Measurements from ENCODE around the gene CRYBB3. TPM values are rescaled to one million over a fixed set of nuclear protein-coding genes. Genes with fewer than 3 reads are reported as not detected.
"Not testable (repeated sequence)": the region's sequence is repeated elsewhere in the genome, so short reads cannot be mapped to it uniquely, and the experiment has no call there.

Gene CRYBB3
- total RNA-seq, 1 donor from 2014 or later: not detected

DNA sequence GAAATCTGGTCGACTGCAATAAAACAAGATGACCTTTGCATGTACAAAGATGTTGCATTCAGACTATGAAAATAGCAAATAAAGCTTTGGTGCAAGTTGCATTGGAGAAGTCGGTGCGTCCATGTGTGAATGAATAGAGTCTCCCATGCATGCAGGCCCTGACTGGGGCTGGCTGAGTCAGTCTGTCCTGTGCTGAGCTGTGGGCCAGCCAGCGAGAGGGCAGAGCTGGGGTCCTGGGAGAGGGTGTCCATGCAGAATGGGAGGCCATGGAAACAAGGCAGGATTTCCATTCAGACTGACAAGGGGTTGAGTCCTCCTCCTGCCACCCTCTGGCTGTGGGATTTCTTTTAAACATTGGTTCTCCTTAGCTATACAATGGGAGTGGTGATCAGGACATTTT, 2.3 kb upstream of the CRYBB3 start:
- TF ChIP-seq, protein P1, sequence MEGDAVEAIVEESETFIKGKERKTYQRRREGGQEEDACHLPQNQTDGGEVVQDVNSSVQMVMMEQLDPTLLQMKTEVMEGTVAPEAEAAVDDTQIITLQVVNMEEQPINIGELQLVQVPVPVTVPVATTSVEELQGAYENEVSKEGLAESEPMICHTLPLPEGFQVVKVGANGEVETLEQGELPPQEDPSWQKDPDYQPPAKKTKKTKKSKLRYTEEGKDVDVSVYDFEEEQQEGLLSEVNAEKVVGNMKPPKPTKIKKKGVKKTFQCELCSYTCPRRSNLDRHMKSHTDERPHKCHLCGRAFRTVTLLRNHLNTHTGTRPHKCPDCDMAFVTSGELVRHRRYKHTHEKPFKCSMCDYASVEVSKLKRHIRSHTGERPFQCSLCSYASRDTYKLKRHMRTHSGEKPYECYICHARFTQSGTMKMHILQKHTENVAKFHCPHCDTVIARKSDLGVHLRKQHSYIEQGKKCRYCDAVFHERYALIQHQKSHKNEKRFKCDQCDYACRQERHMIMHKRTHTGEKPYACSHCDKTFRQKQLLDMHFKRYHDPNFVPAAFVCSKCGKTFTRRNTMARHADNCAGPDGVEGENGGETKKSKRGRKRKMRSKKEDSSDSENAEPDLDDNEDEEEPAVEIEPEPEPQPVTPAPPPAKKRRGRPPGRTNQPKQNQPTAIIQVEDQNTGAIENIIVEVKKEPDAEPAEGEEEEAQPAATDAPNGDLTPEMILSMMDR (IDR thresholded peaks at IDR 0.05): no peak
- H3K36me3 ChIP-seq: peaks cover 31 to 82% of the 10 kb centered on the region in 2 donors
- H3K4me1 ChIP-seq: no peaks in the 10 kb centered on the region
- H3K27me3 ChIP-seq: no peaks in the 10 kb centered on the region
- no peaks in the 10 kb centered on the region for H3K9me3 ChIP-seq
- no peak overlapping the region for H3K4me3 ChIP-seq
- DNase-seq (ENCODE audit: low spot score in 2 of 2): no peak
- intact Hi-C loops (cut with DNase I): no loop called here
- no peak overlapping the region for H3K27ac ChIP-seq

DNA sequence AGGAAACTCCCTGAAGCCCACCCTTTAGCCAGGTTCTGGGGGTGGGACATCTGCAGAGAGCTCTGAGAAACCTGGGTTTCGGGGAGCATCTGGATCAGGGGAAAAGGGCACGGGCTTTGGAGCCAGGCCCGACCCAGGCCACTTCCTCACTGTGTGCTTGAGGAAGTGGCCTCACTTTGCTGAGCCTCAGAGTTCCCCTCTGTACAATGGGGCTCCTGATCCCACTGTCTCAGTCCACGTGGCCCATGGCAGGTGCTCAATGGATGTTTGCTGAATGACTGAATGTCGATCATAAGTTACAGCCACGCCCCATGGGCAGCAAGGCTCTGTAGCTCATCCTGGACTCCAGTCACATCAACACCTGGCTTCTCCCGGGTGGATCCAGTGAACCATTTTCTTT, 1.3 kb downstream of the CRYBB3 start:
- Histone ChIP-seq H3K36me3 (peaks cover 19 to 47% of the 10 kb centered on the region in 2 donors), H3K4me3 (no peak overlapping the region), H3K9me3 (no peaks in the 10 kb centered on the region), H3K4me1 (no peaks in the 10 kb centered on the region), H3K27me3 (no peaks in the 10 kb centered on the region), H3K27ac (no peak overlapping the region)
- TF ChIP-seq, protein P1 (IDR thresholded peaks at IDR 0.05): no peak
- intact Hi-C loops (cut with DNase I): no loop called here
- no peak for DNase-seq (ENCODE audit: low spot score in 2 of 2)

DNA sequence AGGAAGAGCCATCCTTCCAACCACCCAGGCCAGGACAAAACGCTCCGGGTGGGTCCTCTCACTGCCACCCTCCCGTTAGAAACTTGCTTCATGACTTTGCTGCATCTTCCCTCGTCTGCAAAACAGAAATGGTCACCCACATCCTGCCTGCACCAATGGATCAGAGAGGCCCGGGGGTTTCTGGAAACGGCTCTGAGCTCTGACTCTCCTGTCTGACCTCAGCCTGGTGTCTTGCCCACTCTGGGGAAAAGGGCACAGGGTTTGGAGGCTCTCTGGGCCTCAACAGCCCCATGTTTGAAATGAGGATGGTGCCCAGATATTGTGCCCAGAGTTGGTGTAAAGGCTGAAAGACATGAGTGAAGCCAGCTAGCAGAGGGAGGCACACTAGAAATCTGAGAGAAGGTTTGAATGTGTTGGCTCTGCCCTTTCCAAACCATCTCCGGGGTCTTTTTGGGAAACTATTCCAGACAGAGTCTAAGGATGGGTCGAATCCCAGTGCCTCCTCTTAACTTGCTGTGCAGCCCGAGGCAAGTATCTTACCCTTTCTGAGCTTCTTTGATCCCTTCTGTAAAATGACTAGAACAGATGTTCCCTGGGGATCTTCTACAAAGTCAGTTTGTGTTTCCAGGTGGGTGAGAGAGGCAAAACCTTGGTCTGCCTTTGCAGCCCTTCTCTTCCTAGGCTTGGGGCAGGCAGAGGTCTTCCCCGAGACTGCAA, 2.1 kb downstream of the CRYBB3 start:
- Histone ChIP-seq H3K36me3 (peaks cover 19 to 39% of the 10 kb centered on the region in 2 donors), H3K9me3 (no peaks in the 10 kb centered on the region), H3K27ac (no peak overlapping the region), H3K4me1 (no peaks in the 10 kb centered on the region), H3K27me3 (no peaks in the 10 kb centered on the region), H3K4me3 (no peak overlapping the region)
- DNase-seq (ENCODE audit: low spot score in 2 of 2): no peak
- intact Hi-C loops (cut with DNase I): no loop called here
- TF ChIP-seq, protein P1 (IDR thresholded peaks at IDR 0.05): no peak

DNA sequence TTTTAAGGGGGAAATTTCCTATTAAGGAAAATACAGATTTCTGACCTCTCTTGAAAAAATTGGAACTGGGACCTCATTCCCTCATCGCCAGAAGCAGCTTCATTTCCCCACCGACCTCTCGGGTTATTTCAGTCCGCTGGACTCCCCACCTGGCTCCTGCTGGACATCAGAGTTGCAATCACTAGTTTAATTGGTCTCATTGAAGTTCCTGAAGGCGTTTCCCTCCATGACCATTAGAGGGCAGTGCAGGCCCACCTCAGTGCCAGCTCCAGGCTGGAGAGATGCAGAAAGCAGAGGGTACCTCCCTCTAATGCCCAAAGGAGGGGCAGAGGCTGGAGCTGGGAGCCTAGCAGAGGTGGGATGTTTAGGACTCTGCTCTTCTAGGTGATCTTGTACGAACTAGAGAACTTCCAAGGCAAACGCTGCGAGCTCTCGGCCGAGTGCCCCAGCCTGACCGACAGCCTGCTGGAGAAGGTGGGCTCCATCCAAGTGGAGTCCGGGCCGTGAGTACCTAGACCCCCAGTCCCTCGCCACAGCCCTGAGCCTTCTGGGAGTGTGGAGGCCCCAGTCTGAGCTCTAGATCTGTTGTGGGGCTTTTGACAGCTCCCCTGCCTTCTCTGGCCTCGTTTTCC, 2.7 kb downstream of the CRYBB3 start:
- intact Hi-C loops (cut with DNase I): no loop called here
- H3K4me3 ChIP-seq: no peak overlapping the region
- TF ChIP-seq, protein P1 (IDR thresholded peaks at IDR 0.05): peak; percentile 23 to 88 (median 83)
- DNase-seq (ENCODE audit: low spot score in 2 of 2): no peak
- H3K4me1 ChIP-seq: no peaks in the 10 kb centered on the region
- H3K36me3 ChIP-seq: peaks cover 16 to 32% of the 10 kb centered on the region in 2 donors
- H3K9me3 ChIP-seq: no peaks in the 10 kb centered on the region
- no peak overlapping the region for H3K27ac ChIP-seq
- H3K27me3 ChIP-seq: no peaks in the 10 kb centered on the region

DNA sequence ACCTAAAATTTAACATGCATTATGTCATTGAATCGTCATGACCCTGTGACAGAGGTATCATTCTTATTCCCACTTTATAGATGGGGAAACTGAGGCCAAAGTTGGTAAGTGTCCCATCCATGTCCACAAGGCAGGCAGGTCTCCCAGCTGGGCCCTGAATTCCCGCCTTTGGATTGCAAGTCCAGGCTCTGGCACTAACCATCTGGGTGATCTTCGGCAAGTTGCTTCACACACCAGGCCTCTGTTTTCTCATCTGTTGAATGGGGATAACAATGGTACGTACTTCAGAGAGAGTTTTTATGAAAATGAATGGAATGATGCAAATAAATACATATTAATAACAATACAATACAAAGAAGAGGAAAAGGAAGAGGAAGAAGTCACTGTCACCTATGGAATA, 3.4 kb downstream of the CRYBB3 start:
- no peaks in the 10 kb centered on the region for H3K4me1 ChIP-seq

DNA sequence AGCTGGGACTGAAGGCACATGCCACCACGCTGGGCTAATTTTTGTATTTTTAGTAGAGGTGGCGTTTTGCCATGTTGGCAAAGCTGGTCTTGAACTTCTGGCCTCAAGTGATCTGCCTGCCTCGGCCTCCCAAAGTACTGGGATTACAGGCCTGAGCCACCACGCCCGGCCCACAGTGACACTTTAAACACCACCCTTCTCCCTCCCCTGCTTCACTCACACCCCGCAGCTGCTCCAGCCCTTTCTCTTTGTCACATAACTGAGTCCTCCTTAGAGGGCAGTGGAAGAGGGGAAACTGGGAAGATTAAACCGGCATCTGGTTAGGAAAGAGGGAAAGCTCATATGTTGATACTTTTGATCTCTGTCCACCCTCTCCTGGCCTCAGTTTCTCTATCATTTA, 4.9 kb downstream of the CRYBB3 start:
- H3K27ac ChIP-seq; H3K4me1 ChIP-seq; H3K27me3 ChIP-seq; intact Hi-C loops (cut with DNase I); H3K9me3 ChIP-seq; DNase-seq (ENCODE audit: low spot score in 2 of 2); H3K4me3 ChIP-seq: not testable (repeated sequence)
- H3K36me3 ChIP-seq: peaks cover 5 to 12% of the 10 kb centered on the region in 2 donors

More for the DNA sequence above, 3.4 kb downstream of the CRYBB3 start:
- Histone ChIP-seq H3K4me3 (no peak overlapping the region), H3K36me3 (peaks cover 9 to 26% of the 10 kb centered on the region in 2 donors), H3K9me3 (no peaks in the 10 kb centered on the region), H3K27ac (no peak overlapping the region), H3K27me3 (no peaks in the 10 kb centered on the region)
- TF ChIP-seq, protein P1 (IDR thresholded peaks at IDR 0.05): no peak
- intact Hi-C loops (cut with DNase I): no loop called here
- no peak for DNase-seq (ENCODE audit: low spot score in 2 of 2)
